Thyroid gland (tissue), 4 donors: ENCODE data around the gene ISOC2. TPM values are rescaled to one million over a fixed set of nuclear protein-coding genes. Genes with fewer than 3 reads are reported as not detected.

Experiments
- DNase-seq, 2 donors: peaks; one replicate each; pipeline ENCODE4 v3.0.0-alpha.2; 2019
- H3K27ac ChIP-seq, 3 donors: fragments of 200-600 bp; sonication (generic); 1 replicate in 2 of 3; 2 replicates in 1 of 3; pipeline ENCODE4 v1.5.1; 2016 to 2019; ENCODE audit warnings: mild to moderate bottlenecking in 1 of 3, moderate library complexity in 1 of 3
- H3K27me3 ChIP-seq: fragments of 200-600 bp; sonication (generic); one replicate; pipeline ENCODE4 v1.5.1; 2019
- H3K36me3 ChIP-seq, 2 donors: fragments of 200-600 bp; sonication (generic); one replicate each; pipeline ENCODE4 v1.5.1; 2016 to 2019
- H3K4me1 ChIP-seq, 2 donors: fragments of 200-600 bp; sonication (generic); one replicate each; pipeline ENCODE4 v1.5.1; 2017 to 2019
- H3K4me3 ChIP-seq, 3 donors: fragments of 200-600 bp; sonication (generic); replicated peaks in 1 of 3; 1 replicate in 2 of 3; 2 replicates in 1 of 3; pipeline ENCODE4 v1.5.1; 2016; ENCODE audit warnings: mild to moderate bottlenecking in 1 of 3
- H3K9me3 ChIP-seq: fragments of 200-600 bp; sonication (generic); one replicate; pipeline ENCODE4 v1.5.1; 2017
- POLR2A ChIP-seq, 2 donors: fragments of 450-650 bp; IDR thresholded peaks; one replicate each; pipeline ENCODE4 v1.6.1; 2017; ENCODE audit warnings: antibody characterized with exemption in 2 of 2, mild to moderate bottlenecking in 2 of 2, moderate library complexity in 1 of 2
- WGBS, 2 donors: methylation state at CpG; one replicate each; pipeline ENCODE4 v1.1.5; 2017; 5-methylcytosine and 5-hydroxymethylcytosine counted together
- intact Hi-C: fragments of 100-400 bp; cut with DNase I; formaldehyde crosslinking; loops from one replicate; pipeline ENCODE4 v1.15.1; 2023
- total RNA-seq, 4 donors: library from RNA; depleted of rRNA; stranded (reverse); fragments of >200 nt; gene quantifications; one replicate each; pipeline ENCODE4 v1.2.3, GENCODE V29; 2016
- TF ChIP-seq, protein P1 (sequence below), 6 experiments: fragments of 200-600 bp in 3 of 6; fragments of 450-650 bp in 3 of 6; sonication (generic) in 3 of 6; IDR thresholded peaks; one replicate each; pipeline ENCODE4 v1.5.1; 2016 to 2019; ENCODE audit warnings: antibody characterized with exemption in 6 of 6, mild to moderate bottlenecking in 2 of 6, inconsistent platforms in 1 of 6, moderate library complexity in 1 of 6

ISOC2 gene
- total RNA-seq, 4 donors from 2014 or later: 52.1 to 178 (median 100) TPM

DNA sequence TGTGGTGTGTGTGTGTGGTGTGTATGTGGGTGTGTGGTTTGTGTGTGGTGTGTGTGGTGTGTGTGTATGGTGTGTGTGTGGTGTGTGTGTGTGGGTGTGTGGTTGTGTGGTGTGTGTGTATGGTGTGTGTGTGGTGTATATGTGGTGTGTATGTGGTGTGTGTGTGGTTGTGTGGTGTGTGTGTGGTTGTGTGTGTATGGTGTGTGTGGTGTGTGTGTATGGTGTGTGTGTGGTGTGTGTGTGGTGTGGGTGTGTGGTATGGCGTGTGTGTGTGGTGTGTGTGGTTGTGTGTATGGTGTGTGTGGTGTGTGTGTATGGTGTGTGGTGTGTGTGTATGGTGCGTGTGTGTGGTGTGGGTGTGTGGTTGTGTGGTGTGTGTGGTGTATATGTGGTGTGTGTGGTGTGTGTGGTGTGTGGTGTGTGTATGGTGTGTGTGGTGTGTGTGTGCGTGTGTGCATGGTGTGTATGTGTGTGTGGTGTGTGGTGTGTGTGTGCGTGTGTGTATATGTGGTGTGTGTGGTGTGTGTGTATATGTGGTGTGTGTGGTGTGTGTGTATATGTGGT is 27.0 kb downstream of the ISOC2 start:
- no peak overlapping the region for H3K27ac ChIP-seq
- no peaks in the 10 kb centered on the region for H3K4me1 ChIP-seq
- no peak for DNase-seq
- H3K36me3 ChIP-seq: no peaks in the 10 kb centered on the region
- no peak for TF ChIP-seq POLR2A (IDR thresholded peaks at IDR 0.05)
- intact Hi-C loops: no loop called here
- no peaks in the 10 kb centered on the region for H3K27me3 ChIP-seq
- WGBS, 2 donors: 80 to 83% methylated on average over 4 of the region's 4 CpGs
- no peak overlapping the region for H3K4me3 ChIP-seq
- H3K9me3 ChIP-seq: no peaks in the 10 kb centered on the region

DNA sequence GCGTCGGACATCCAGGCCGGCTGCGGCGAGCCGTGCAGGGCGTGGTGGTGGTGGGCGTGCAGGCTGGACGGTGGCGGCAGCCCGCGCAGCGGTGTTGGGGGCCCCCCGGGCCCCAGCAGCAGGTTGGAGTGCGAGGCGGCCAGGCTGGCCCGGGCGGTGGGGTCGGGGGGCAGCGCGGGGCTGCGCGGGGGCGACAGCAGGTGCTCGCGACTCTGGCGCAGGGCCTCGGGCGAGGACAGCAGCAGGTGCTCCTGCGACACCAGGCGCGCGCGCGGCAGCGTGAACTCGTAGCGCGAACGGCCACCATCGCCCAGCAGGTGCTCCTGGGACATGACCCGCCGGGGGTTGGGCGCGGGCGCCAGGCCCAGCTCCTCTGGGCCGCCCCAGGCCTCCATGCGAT is 28.1 kb downstream of the ISOC2 start:
- H3K4me3 ChIP-seq: no peak overlapping the region
- H3K36me3 ChIP-seq: no peaks in the 10 kb centered on the region
- no peaks in the 10 kb centered on the region for H3K9me3 ChIP-seq
- WGBS, 2 donors: no CpG with 5 or more reads among the region's 48 CpGs
- H3K27ac ChIP-seq: no peak overlapping the region
- no peaks in the 10 kb centered on the region for H3K27me3 ChIP-seq
- TF ChIP-seq POLR2A (IDR thresholded peaks at IDR 0.05): no peak
- TF ChIP-seq, protein P1, sequence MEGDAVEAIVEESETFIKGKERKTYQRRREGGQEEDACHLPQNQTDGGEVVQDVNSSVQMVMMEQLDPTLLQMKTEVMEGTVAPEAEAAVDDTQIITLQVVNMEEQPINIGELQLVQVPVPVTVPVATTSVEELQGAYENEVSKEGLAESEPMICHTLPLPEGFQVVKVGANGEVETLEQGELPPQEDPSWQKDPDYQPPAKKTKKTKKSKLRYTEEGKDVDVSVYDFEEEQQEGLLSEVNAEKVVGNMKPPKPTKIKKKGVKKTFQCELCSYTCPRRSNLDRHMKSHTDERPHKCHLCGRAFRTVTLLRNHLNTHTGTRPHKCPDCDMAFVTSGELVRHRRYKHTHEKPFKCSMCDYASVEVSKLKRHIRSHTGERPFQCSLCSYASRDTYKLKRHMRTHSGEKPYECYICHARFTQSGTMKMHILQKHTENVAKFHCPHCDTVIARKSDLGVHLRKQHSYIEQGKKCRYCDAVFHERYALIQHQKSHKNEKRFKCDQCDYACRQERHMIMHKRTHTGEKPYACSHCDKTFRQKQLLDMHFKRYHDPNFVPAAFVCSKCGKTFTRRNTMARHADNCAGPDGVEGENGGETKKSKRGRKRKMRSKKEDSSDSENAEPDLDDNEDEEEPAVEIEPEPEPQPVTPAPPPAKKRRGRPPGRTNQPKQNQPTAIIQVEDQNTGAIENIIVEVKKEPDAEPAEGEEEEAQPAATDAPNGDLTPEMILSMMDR (IDR thresholded peaks at IDR 0.05): no peak
- intact Hi-C loops: no loop called here
- H3K4me1 ChIP-seq: no peaks in the 10 kb centered on the region
- DNase-seq: no peak

DNA sequence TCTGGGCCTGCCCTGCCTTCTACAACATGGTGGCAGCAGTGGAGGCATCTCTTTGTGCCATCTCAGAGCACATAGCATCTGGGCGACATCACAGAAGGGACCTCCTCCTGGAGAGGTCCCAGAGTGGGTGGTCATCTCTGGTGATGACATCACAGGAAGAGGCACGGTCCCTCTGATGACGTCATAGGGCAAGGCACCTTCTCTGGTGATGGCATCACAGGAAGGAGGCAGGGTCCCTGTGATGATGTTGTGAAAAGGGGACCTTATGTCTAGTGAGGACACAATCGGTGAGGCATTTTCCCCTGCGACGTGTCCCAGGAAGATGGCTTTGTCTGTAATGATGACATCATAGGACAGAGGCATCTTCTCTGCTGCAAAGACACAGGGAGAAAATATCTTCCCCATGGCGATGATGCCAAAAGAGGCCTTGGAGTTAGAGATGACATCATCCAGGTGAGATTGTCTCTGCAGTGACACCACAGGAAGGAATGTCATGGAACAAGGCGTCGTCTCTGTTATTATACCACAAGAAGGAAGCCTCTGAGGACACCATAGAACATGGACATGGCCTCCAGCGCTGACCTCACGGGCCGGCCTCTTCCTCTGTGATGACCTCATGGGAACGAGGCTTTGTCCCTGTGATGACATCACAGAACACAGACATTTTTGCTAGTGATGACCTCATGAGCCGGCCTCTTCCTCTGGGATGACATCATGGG is 29.0 kb downstream of the ISOC2 start:
- Histone ChIP-seq H3K36me3 (no peaks in the 10 kb centered on the region), H3K27ac (no peak overlapping the region), H3K4me3 (no peak overlapping the region), H3K9me3 (no peaks in the 10 kb centered on the region), H3K27me3 (no peaks in the 10 kb centered on the region), H3K4me1 (no peaks in the 10 kb centered on the region)
- TF ChIP-seq, protein P1 (IDR thresholded peaks at IDR 0.05): no peak
- no peak for TF ChIP-seq POLR2A (IDR thresholded peaks at IDR 0.05)
- no peak for DNase-seq
- intact Hi-C loops: no loop called here
- 86 to 87% methylated on average over 13 to 14 of the region's 14 CpGs for WGBS, 2 donors

DNA sequence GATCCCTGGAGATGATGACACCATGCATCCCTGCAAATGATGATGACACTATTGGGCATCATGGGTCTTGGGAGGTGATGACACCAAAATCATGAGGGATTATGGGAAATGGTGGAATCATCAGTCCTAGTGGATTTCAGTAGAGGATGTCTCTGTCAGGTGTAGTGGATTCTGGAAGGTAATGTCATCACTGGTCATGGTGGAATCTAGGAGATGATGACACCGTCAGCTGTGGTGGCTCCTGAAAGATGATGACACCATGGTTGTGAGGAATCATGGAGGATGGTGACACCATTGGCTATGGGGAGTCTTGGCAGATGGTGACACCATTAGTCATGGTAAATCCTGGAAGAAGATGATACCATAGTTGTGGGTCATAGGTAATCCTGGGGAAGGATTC is 30.3 kb downstream of the ISOC2 start:
- intact Hi-C loops: no loop called here
- H3K9me3 ChIP-seq: no peaks in the 10 kb centered on the region
- DNase-seq: no peak
- no peak overlapping the region for H3K4me3 ChIP-seq
- H3K36me3 ChIP-seq: no peaks in the 10 kb centered on the region
- H3K27me3 ChIP-seq: no peaks in the 10 kb centered on the region
- no peak overlapping the region for H3K27ac ChIP-seq
- TF ChIP-seq, protein P1 (IDR thresholded peaks at IDR 0.05): no peak
- no peak for TF ChIP-seq POLR2A (IDR thresholded peaks at IDR 0.05)
- no peaks in the 10 kb centered on the region for H3K4me1 ChIP-seq
- WGBS, 2 donors: 94 to 100% methylated on average over 1 of the region's 1 CpG

DNA sequence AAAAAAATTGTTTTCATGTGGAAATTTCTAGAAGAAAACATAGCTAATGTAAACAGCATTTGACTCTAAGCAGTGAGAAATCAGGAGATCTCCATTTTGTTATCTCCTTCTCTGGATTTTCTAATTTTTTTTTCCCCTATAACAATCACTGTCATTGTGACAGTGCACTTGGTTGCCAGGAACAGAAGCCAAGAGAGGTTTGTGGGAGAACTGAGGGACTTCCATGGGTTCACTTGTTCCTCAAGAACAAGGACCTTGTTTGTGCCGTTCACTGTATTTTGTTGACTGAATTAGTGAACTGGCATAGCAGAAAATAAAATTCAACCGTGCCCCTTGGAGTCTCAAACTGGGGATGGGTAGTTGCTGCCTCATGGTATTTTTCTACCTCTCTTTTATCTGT is 35.4 kb downstream of the ISOC2 start:
- no peak for DNase-seq
- Histone ChIP-seq H3K9me3 (no peaks in the 10 kb centered on the region), H3K4me1 (no peaks in the 10 kb centered on the region), H3K27me3 (no peaks in the 10 kb centered on the region), H3K36me3 (no peaks in the 10 kb centered on the region), H3K27ac (no peak overlapping the region), H3K4me3 (no peak overlapping the region)
- intact Hi-C loops: loop anchor here (10.0 kb wide), 1 partner anchor 121 kb away; no protein-coding TSS in a partner anchor
- 67 to 75% methylated on average over 2 of the region's 2 CpGs for WGBS, 2 donors
- TF ChIP-seq POLR2A (IDR thresholded peaks at IDR 0.05): no peak
- TF ChIP-seq, protein P1 (IDR thresholded peaks at IDR 0.05): no peak
